Body of pancreas (tissue), 4 donors: ENCODE data around the gene KCNS3. TPM values are rescaled to one million over a fixed set of nuclear protein-coding genes. Genes with fewer than 3 reads are reported as not detected.
"Not testable (repeated sequence)": the region's sequence is repeated elsewhere in the genome, so short reads cannot be mapped to it uniquely, and the experiment has no call there.

Source experiments
- ATAC-seq: fragments of 150-250 bp; one replicate; pipeline ENCODE4 v1.9.1; 2016
- DNase-seq, 4 donors: peaks; one replicate each; pipeline ENCODE4 v3.0.0-alpha.2; 2019
- H3K27ac ChIP-seq, 4 donors: fragments of 200-600 bp; sonication (generic); 1 replicate in 3 of 4; 2 replicates in 1 of 4; pipeline versions ENCODE4 v1.5.1 to v1.6.1; 2016 to 2019; ENCODE audit warnings: mild to moderate bottlenecking in 1 of 4, mixed read lengths in 1 of 4, moderate library complexity in 1 of 4
- H3K27me3 ChIP-seq, 2 donors: fragments of 200-600 bp; sonication (generic); one replicate each; pipeline ENCODE4 v1.6.0; 2016; ENCODE audit warnings: mild to moderate bottlenecking in 1 of 2
- H3K36me3 ChIP-seq, 2 donors: fragments of 200-600 bp; sonication (generic); replicated peaks in 1 of 2; 2 replicates each; pipeline ENCODE4 v1.5.1; 2016; ENCODE audit warnings: low read depth in 2 of 2; ENCODE audit not compliant: insufficient read depth in 1 of 2
- H3K4me1 ChIP-seq: fragments of 200-600 bp; sonication (generic); one replicate; pipeline ENCODE4 v1.6.0; 2016
- H3K4me3 ChIP-seq, 2 donors: fragments of 200-600 bp; sonication (generic); 1 replicate in 1 of 2; 2 replicates in 1 of 2; pipeline ENCODE4 v1.5.1; 2016 to 2019
- H3K9me3 ChIP-seq, 3 donors: fragments of 200-600 bp; sonication (generic); 1 replicate in 2 of 3; 2 replicates in 1 of 3; pipeline ENCODE4 v1.5.1; 2016
- CTCF ChIP-seq, 7 experiments: fragments of 450-650 bp in 4 of 7; fragments of 200-600 bp in 3 of 7; sonication (generic) in 3 of 7; IDR thresholded peaks; one replicate each; pipeline ENCODE4 v1.5.1; 2016 to 2019; ENCODE audit warnings: antibody characterized with exemption in 7 of 7
- POLR2A ChIP-seq, 3 donors: fragments of 450-650 bp; IDR thresholded peaks; one replicate each; pipeline ENCODE4 v1.6.1; 2016; ENCODE audit warnings: antibody characterized with exemption in 3 of 3, mild to moderate bottlenecking in 2 of 3
- WGBS, 2 donors: methylation state at CpG; one replicate each; pipeline ENCODE4 v1.1.5; 2017; 5-methylcytosine and 5-hydroxymethylcytosine counted together
- intact Hi-C: fragments of 100-400 bp; cut with DNase I; formaldehyde crosslinking; loops from one replicate; pipeline ENCODE4 v1.15.1; 2023
- total RNA-seq, 2 donors: library from RNA; depleted of rRNA; stranded (reverse); fragments of >200 nt; gene quantifications; one replicate each; pipeline ENCODE4 v1.1.0, GENCODE V29; 2016

The KCNS3 gene
- total RNA-seq, 2 donors from 2014 or later, result 8.2 to 20.8 TPM

GRCh38 chr2:17959833-17960232, 81.4 kb downstream of the KCNS3 start:
- H3K27ac ChIP-seq, result no peak overlapping the region
- intact Hi-C loops, result no loop called here
- no peaks in the 10 kb centered on the region for H3K4me1 ChIP-seq
- H3K9me3 ChIP-seq, result no peaks in the 10 kb centered on the region
- no peak for ATAC-seq
- TF ChIP-seq POLR2A (IDR thresholded peaks at IDR 0.05) (no peak), CTCF (IDR thresholded peaks at IDR 0.05) (no peak)
- no peaks in the 10 kb centered on the region for H3K36me3 ChIP-seq
- H3K4me3 ChIP-seq, result no peak overlapping the region
- no peaks in the 10 kb centered on the region for H3K27me3 ChIP-seq
- DNase-seq, result no peak
- WGBS, 2 donors, result 71 to 78% methylated on average over 5 of the region's 5 CpGs

- 75 to 79% methylated on average over 6 of the region's 6 CpGs for WGBS, 2 donors
- Histone ChIP-seq H3K4me1 (no peaks in the 10 kb centered on the region), H3K27me3 (no peaks in the 10 kb centered on the region), H3K4me3 (no peak overlapping the region), H3K9me3 (no peaks in the 10 kb centered on the region), H3K27ac (no peak overlapping the region), H3K36me3 (no peaks in the 10 kb centered on the region)
- TF ChIP-seq POLR2A (IDR thresholded peaks at IDR 0.05), result no peak
- TF ChIP-seq CTCF (IDR thresholded peaks at IDR 0.05), result no peak
- no peak for ATAC-seq
- intact Hi-C loops, result no loop called here
- no peak for DNase-seq
Measured at GRCh38 chr2:17960925-17961324, 82.5 kb downstream of the KCNS3 start.

- intact Hi-C loops, result no loop called here
- Histone ChIP-seq H3K4me1 (no peaks in the 10 kb centered on the region), H3K36me3 (no peaks in the 10 kb centered on the region), H3K27me3 (no peaks in the 10 kb centered on the region), H3K27ac (no peak overlapping the region), H3K9me3 (no peaks in the 10 kb centered on the region), H3K4me3 (no peak overlapping the region)
- TF ChIP-seq CTCF (IDR thresholded peaks at IDR 0.05) (no peak), POLR2A (IDR thresholded peaks at IDR 0.05) (no peak)
- ATAC-seq (no peak), DNase-seq (no peak)
- 70 to 72% methylated on average over 2 of the region's 2 CpGs for WGBS, 2 donors
Measured at GRCh38 chr2:17961789-17962188, 83.3 kb downstream of the KCNS3 start.

- Histone ChIP-seq H3K27ac (no peak overlapping the region), H3K36me3 (no peaks in the 10 kb centered on the region), H3K4me1 (no peaks in the 10 kb centered on the region), H3K9me3 (no peaks in the 10 kb centered on the region), H3K27me3 (no peaks in the 10 kb centered on the region), H3K4me3 (no peak overlapping the region)
- intact Hi-C loops, result no loop called here
- no peak for TF ChIP-seq CTCF (IDR thresholded peaks at IDR 0.05)
- TF ChIP-seq POLR2A (IDR thresholded peaks at IDR 0.05), result no peak
- 4 to 18% methylated on average over 2 of the region's 2 CpGs for WGBS, 2 donors
- no peak for DNase-seq
- no peak for ATAC-seq
Measured at GRCh38 chr2:17962876-17963275, 84.4 kb downstream of the KCNS3 start.

- intact Hi-C loops, H3K36me3 ChIP-seq, ATAC-seq, DNase-seq, H3K4me3 ChIP-seq, H3K9me3 ChIP-seq, H3K27me3 ChIP-seq, H3K4me1 ChIP-seq, H3K27ac ChIP-seq: not testable (repeated sequence)
- WGBS, 2 donors, result 90 to 94% methylated on average over 13 to 14 of the region's 16 CpGs
Measured at GRCh38 chr2:17963571-17963970, 85.1 kb downstream of the KCNS3 start.
